Neural progenitor cell (in vitro differentiated cells): ENCODE results near the gene EGFR. TPM values are rescaled to one million over a fixed set of nuclear protein-coding genes. Genes with fewer than 3 reads are reported as not detected.

Experiments
- DNase-seq: peaks from one replicate; pipeline ENCODE4 v3.0.0-alpha.2; 2016; ENCODE audit warnings: low spot score
- H2AFZ ChIP-seq: fragments of 200-600 bp; sonication (generic); replicated peaks from 2 replicates; pipeline ENCODE4 v1.6.1; 2016; ENCODE audit warnings: antibody characterized with exemption
- H3F3A ChIP-seq: fragments of 200-600 bp; sonication (generic); 2 replicates; pipeline ENCODE4 v1.6.1; 2016; ENCODE audit warnings: antibody characterized with exemption, low read depth
- H3K27ac ChIP-seq: fragments of 200-600 bp; sonication (generic); 2 replicates; pipeline ENCODE4 v1.5.1; 2016; ENCODE audit warnings: mild to moderate bottlenecking
- H3K27me3 ChIP-seq: fragments of 200-600 bp; sonication (generic); 2 replicates; pipeline ENCODE4 v1.6.1; 2016; ENCODE audit warnings: mild to moderate bottlenecking, moderate library complexity
- H3K36me3 ChIP-seq: fragments of 200-600 bp; sonication (generic); 2 replicates; pipeline ENCODE4 v1.5.1; 2016
- H3K4me1 ChIP-seq: fragments of 200-600 bp; sonication (generic); 2 replicates; pipeline ENCODE4 v1.6.1; 2016; ENCODE audit warnings: mixed run types
- H3K4me2 ChIP-seq: fragments of 200-600 bp; sonication (generic); 2 replicates; pipeline ENCODE4 v1.6.1; 2016
- H3K4me3 ChIP-seq: fragments of 200-600 bp; sonication (generic); 2 replicates; pipeline ENCODE4 v1.5.1; 2016
- H3K79me2 ChIP-seq: fragments of 200-600 bp; sonication (generic); 2 replicates; pipeline ENCODE4 v1.6.1; 2016; ENCODE audit warnings: low read depth
- H3K9ac ChIP-seq: fragments of 200-600 bp; sonication (generic); 2 replicates; pipeline ENCODE4 v1.6.1; 2016
- H3K9me3 ChIP-seq: fragments of 200-600 bp; sonication (generic); 2 replicates; pipeline ENCODE4 v1.5.1; 2016; ENCODE audit warnings: low read depth
- H4K20me1 ChIP-seq: fragments of 200-600 bp; sonication (generic); 2 replicates; pipeline ENCODE4 v1.6.1; 2016; ENCODE audit warnings: low read depth
- H3K27ac Mint-ChIP-seq: 3 replicates; pipeline ENCODE4 v1.8.0; 2021; ENCODE audit warnings: mixed read lengths
- H3K27me3 Mint-ChIP-seq: 2 replicates; pipeline ENCODE4 v1.8.0; 2022; ENCODE audit warnings: low read depth, mild to moderate bottlenecking, inconsistent platforms, moderate library complexity, mixed read lengths; ENCODE audit not compliant: insufficient read depth
- H3K36me3 Mint-ChIP-seq: 3 replicates; pipeline ENCODE4 v1.8.0; 2021; ENCODE audit warnings: mixed read lengths
- H3K4me1 Mint-ChIP-seq: 3 replicates; pipeline ENCODE4 v1.8.0; 2021; ENCODE audit warnings: mixed read lengths
- H3K4me3 Mint-ChIP-seq: 3 replicates; pipeline ENCODE4 v1.8.0; 2021; ENCODE audit warnings: mild to moderate bottlenecking, moderate library complexity, mixed read lengths
- H3K9me3 Mint-ChIP-seq: 3 replicates; pipeline ENCODE4 v1.8.0; 2020; ENCODE audit warnings: mixed read lengths
- CTCF ChIP-seq: fragments of 200-600 bp; sonication (generic); IDR thresholded peaks from 2 replicates; pipeline ENCODE4 v1.5.1; 2017; ENCODE audit warnings: antibody characterized with exemption, mild to moderate bottlenecking
- EZH2 ChIP-seq: fragments of 200-600 bp; sonication (generic); IDR thresholded peaks from 2 replicates; pipeline ENCODE4 v1.6.1; 2017; ENCODE audit warnings: antibody characterized with exemption, mild to moderate bottlenecking, moderate library complexity
- EZH2phosphoT487 ChIP-seq: fragments of 200-600 bp; sonication (generic); IDR thresholded peaks from 2 replicates; pipeline ENCODE4 v1.6.1; 2017; ENCODE audit warnings: antibody characterized with exemption
- total RNA-seq: library from RNA; depleted of rRNA; stranded (reverse); fragments of >200 nt; gene quantifications from 2 replicates; pipeline ENCODE4 v1.2.3, GENCODE V29; 2015; ENCODE audit warnings: low replicate concordance

EGFR gene
- total RNA-seq, 1 donor from 2014 or later: 4.6 TPM

DNA sequence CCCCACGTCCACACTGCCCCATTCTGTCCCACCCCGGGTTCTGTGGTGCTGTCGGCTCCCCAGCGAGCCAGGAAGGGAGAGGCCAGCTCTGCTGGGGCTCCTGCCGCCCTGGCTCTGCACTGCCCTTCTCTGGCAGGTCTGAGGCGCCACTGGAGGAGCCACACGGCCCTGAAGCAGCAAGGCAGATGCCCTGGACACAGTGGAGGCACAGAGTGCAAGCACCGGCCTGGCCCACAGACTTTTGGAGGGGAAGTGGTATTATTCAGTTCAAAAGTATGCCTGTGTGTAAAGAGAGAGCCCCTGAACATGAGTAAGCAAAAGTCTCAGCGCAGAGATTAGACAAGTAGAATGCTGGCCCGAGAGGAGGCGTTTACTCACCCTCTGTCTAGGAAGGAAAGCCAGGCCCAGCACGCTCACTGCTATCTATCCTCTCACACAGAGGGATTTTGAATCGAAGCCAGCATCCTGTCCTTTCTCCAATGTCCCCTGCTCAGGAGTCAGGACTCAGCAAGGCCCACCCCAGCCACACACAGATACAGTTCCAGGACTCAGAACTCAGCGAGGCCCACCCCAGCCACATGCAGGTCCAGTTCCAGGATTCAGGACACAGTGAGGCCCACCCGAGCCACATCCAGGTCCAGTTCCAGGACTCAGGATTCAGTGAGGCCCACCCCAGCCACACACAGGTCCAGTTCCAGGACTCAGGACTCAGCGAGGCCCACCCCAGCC lies 115.0 kb downstream of the EGFR start:
- no peak overlapping the region for H2AFZ ChIP-seq
- H4K20me1 ChIP-seq: no peaks in the 10 kb centered on the region
- no peak overlapping the region for H3K4me2 ChIP-seq
- H3F3A ChIP-seq: peaks cover 15% of the 10 kb centered on the region
- TF ChIP-seq EZH2 (no peak), EZH2phosphoT487 (no peak), CTCF (no peak)
- peaks cover 7% of the 10 kb centered on the region for H3K9me3 Mint-ChIP-seq
- no peaks in the 10 kb centered on the region for H3K36me3 ChIP-seq
- peaks cover 17% of the 10 kb centered on the region for H3K4me1 ChIP-seq
- H3K4me1 Mint-ChIP-seq: peaks cover 52% of the 10 kb centered on the region
- peaks cover 1% of the 10 kb centered on the region for H3K36me3 Mint-ChIP-seq
- H3K27ac Mint-ChIP-seq: peak overlapping the region; percentile 90
- no peaks in the 10 kb centered on the region for H3K27me3 ChIP-seq
- H3K79me2 ChIP-seq: no peaks in the 10 kb centered on the region
- H3K9me3 ChIP-seq: no peaks in the 10 kb centered on the region
- H3K4me3 Mint-ChIP-seq: no peak overlapping the region
- DNase-seq: no peak
- H3K27ac ChIP-seq: no peak overlapping the region
- H3K9ac ChIP-seq: no peak overlapping the region
- no peak overlapping the region for H3K4me3 ChIP-seq
- H3K27me3 Mint-ChIP-seq: peaks cover 5% of the 10 kb centered on the region

DNA sequence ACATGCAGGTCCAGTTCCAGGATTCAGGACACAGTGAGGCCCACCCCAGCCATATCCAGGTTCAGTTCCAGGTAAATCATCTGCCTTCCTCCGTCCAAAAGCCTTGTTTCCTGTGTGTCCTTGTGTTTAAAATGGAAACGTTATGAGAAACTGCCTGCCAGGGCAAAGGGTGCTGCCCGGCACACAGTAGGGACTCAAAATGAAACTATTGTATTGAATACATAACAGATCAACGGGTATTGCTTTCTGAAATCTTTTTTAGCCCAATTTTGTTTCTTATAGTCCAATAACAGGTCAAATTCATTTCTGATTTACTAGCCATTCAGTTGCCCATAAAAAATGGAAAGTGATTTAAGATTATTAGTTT lies 115.5 kb downstream of the EGFR start:
- no peaks in the 10 kb centered on the region for H3K36me3 ChIP-seq
- H3K36me3 Mint-ChIP-seq: peaks cover 1% of the 10 kb centered on the region
- no peaks in the 10 kb centered on the region for H3K79me2 ChIP-seq
- no peaks in the 10 kb centered on the region for H3K27me3 ChIP-seq
- H3F3A ChIP-seq: peaks cover 15% of the 10 kb centered on the region
- H3K4me3 ChIP-seq: no peak overlapping the region
- TF ChIP-seq EZH2phosphoT487 (no peak), EZH2 (no peak), CTCF (no peak)
- H3K9me3 ChIP-seq: no peaks in the 10 kb centered on the region
- peak overlapping the region; percentile 57 for H3K27ac Mint-ChIP-seq
- H3K4me2 ChIP-seq: no peak overlapping the region
- H4K20me1 ChIP-seq: no peaks in the 10 kb centered on the region
- H3K4me1 Mint-ChIP-seq: peaks cover 46% of the 10 kb centered on the region
- H3K9me3 Mint-ChIP-seq: peaks cover 8% of the 10 kb centered on the region
- H2AFZ ChIP-seq: no peak overlapping the region
- H3K27ac ChIP-seq: no peak overlapping the region
- DNase-seq: no peak
- no peak overlapping the region for H3K4me3 Mint-ChIP-seq
- H3K9ac ChIP-seq: no peak overlapping the region
- peaks cover 17% of the 10 kb centered on the region for H3K4me1 ChIP-seq
- peaks cover 5% of the 10 kb centered on the region for H3K27me3 Mint-ChIP-seq

- Histone ChIP-seq H3K4me1 (peaks cover 16% of the 10 kb centered on the region), H3K9me3 (no peaks in the 10 kb centered on the region), H3F3A (peaks cover 12% of the 10 kb centered on the region), H3K27me3 (no peaks in the 10 kb centered on the region), H3K27ac (no peak overlapping the region), H4K20me1 (no peaks in the 10 kb centered on the region), H3K9ac (no peak overlapping the region), H3K4me3 (no peak overlapping the region), H3K36me3 (no peaks in the 10 kb centered on the region), H2AFZ (no peak overlapping the region), H3K4me2 (no peak overlapping the region), H3K79me2 (no peaks in the 10 kb centered on the region)
- no peak for TF ChIP-seq EZH2
- TF ChIP-seq CTCF: no peak
- no peak for TF ChIP-seq EZH2phosphoT487
- no peak overlapping the region for H3K4me3 Mint-ChIP-seq
- peaks cover 8% of the 10 kb centered on the region for H3K9me3 Mint-ChIP-seq
- peaks cover 42% of the 10 kb centered on the region for H3K4me1 Mint-ChIP-seq
- no peak overlapping the region for H3K27ac Mint-ChIP-seq
- peaks cover 1% of the 10 kb centered on the region for H3K36me3 Mint-ChIP-seq
- peaks cover 4% of the 10 kb centered on the region for H3K27me3 Mint-ChIP-seq
- no peak for DNase-seq
Measured at GRCh38 chr7:55134786-55135185, 116.0 kb downstream of the EGFR start.
